ENCODE measurements around the gene PMEPA1.
A peak's percentile ranks its signal among the peaks of the same experiment; 100 is the strongest.

Gene PMEPA1

DNA sequence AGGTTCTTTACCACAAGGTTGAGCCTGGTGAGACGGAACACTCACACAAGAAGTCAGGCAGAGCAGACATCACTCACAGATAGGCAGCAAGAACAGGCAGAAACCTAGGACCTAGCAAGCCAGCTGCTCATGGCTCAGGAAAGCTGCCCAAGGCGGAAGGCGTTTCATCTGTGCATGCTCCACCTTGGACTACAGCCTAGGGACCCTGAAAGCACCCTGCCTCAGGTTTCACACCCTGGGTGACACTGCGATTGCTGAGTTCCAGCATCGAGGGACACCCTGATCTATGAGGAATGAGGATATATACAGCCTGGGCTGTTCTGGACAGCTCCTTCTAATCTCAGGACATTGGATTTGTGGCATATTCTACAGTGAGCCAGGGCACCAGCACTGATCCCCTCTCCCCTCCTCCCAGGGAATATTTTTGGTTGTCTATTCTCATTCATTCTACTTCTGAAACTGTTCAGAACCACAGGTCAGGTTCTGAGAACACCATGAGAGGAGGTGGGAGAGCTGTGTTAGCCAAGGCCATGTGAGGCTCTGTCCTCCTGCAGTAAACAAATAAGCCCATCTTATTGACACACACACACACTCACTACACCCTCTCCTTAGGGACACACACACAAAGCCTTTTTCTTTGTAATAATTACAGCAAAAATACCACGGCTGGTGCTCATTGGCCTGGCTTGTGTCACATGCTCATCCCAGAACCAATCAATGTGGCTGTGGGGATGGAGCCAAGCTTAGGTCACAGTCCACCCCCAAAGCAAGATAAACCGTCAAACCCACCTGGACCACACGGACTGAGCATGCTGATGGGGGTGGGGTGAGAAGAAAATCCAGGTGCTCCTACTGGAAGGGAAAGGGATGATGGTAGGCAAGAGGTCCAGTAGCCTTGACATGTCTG, 26.3 kb upstream of the PMEPA1 start:
- no peak for DNase-seq

GRCh38 chr20:57734754-57735153, 24.9 kb upstream of the PMEPA1 start:
- DNase-seq: no peak

DNA sequence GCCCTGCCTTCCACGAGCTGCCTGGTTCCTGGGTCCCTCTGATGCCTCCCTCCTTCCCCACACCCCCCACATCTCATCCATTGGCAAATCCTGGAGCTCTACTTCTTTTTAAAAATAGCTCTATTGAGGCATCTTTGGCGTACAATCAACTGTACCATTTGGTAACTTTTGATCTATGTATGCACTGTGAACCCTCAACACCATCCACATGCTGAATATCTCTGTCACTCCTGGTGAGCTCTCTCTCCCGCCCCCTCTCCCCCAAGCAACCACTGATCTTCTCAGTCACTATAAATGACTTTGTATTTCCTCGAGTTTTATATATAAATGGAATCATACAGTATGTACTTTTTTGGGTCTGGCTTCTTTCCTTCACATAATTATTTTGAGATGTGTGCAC, 22.4 kb upstream of the PMEPA1 start:
- no peak for DNase-seq

DNA sequence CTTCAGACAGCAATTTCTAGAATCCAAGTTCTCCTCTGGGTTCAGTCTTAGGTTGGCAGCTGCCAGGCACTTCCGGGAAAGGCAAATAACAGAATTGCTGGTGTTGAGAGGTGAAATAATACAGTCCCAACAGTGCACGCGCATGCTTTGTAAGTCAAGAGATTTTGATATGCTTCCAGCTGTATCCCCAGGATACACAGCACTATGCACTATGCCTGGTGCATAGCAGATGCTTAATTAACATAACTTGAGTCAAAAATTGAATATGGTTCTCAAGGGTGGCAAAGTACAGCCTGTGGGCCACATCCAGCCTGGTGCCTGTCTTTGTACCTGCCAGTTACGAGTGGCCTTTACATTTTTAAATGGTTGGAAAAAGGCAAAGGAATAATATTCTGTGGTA, 18.9 kb upstream of the PMEPA1 start:
- DNase-seq: no peak

DNA sequence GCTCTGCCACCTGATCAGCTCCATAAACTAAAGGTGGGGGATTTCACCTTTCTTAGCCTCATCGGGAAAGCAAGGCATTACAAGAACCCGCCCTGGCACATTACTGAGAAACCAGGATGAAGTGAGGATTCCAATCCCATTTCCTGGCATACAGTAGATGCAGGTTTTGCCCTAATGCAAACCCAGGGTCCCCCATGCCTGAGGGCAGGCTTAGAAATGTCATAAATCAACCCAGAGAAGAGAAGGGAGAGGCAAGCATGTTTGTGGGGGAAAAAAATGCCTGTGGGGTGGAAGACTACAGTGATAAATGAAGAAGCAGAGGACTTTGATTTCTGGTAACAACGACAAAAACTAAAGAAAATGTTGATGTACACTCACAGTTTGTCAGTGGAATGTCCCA, 18.0 kb upstream of the PMEPA1 start:
- DNase-seq: no peak

DNA sequence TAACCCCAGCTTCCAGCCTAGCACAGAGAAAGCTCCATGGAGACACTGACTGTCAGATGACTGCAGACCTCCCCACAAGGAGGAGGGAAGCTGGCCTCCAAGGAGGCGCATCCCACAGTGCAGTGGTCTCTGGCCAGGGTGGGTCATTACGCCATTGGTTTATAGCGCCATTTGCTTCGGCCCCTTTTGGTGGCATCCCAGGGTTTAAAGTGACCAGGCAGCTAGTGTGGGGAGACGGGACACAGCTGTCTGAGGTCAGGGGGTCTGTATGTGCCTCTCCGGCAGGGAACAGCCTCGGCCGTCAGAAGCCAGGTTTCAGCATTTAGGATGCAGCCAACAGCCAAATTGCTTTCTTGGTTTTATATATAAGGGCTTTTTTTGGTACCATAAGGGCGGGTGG, 15.8 kb upstream of the PMEPA1 start:
- DNase-seq: no peak

DNA sequence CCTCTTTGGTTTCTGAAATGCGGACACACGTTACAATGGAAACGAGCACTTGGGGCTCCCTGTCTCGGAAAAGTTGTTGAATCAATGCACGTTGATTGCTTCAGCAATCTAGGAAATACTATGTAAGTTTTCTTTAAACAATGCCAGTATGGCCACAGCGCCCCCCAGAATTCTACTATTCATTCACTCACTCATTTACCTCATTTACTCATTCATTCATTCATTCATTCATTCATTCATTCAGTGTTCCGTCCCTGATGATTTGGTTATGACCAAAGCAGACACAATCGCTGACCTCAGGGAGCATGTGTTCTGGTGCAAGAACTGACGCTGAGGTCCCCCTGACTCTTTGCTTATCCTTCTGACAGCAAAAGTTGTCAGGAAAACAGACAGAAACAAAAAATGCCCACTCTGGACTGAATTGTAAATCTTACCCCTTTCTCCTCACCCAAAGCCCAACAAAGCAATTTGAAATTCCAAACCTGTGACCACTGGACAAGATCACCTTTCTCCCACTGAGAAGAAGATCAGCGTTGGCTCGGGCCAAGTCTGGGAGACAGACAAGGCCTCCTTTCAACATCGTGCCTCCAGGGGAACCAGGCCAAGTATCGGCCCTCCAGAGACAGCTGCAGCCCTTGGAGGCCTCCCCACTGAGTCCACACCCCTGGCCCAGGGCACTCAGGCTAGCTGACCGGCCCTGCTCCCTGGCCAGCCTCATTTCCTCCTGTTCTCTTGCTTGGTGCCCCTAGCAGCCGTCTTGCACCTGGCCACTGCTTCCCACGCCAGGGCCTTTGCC, 15.0 kb upstream of the PMEPA1 start:
- DNase-seq: no peak

- DNase-seq: no peak
Observed at GRCh38 chr20:57723816-57724215, 14.0 kb upstream of the PMEPA1 start.

- DNase-seq: no peak
Observed at GRCh38 chr20:57719951-57720350, 10.1 kb upstream of the PMEPA1 start.

DNA sequence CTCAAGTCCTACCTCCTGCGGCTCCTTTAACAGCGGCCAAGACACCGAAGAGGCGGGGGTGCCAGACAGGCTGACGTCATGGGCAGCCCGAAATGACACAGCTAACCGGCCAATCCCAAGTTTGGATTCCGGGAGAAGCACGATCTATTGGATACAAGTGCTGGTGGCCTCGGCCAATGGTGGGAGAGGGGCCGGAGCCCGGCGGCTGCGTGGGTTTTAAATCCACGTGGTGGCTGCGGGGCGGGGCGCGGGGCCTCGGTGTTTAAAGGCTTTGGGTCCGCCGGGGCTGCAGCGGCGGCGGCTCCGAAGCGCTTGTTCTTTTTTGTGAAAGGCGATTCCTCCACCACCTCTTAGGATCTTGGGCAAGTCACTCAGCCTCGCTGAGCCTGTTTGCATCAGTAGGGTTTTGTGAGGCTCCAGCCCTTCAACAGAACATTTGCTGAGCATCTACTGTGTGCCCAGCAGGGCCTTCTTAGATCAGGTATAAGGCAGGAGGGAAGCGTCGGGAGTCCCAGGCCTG, 8.7 kb upstream of the PMEPA1 start:
- DNase-seq: peak; percentile 93

- no peak for DNase-seq
Observed at GRCh38 chr20:57717797-57718196, 8.0 kb upstream of the PMEPA1 start.

- no peak for DNase-seq
Observed at GRCh38 chr20:57716901-57717300, 7.1 kb upstream of the PMEPA1 start.

GRCh38 chr20:57716202-57716601, 6.4 kb upstream of the PMEPA1 start:
- no peak for DNase-seq

DNA sequence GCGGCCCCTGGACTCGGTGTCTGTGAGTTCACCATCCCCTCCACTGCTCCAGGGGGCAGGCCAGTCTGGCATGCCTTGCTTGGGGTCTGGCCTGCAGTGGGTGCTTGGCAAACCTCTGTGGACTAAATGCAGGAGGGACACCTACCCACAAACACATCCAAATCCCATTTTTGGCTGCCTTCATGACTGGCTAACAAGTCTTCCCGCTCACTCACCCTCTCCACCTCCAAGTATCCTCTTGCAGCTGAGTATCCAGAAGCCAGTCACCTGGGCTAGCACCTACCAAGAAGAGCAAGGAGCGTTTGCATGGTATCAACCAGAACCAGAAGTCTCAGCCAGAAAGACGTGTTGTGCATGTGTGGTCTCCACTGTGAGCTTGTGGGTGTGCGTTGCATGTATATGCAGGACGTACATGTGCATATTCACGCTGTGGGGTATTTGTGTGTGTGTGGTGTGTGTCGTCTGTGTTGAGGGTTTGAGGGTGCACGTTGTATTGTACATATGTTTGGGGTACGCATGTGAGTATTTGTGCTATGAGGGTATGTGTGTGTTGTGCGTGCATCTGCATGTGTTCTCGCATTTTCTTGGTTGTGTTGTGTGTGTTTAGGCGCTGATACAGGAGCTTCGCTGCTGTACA, 5.6 kb upstream of the PMEPA1 start:
- DNase-seq: no peak

- DNase-seq: no peak
Observed at GRCh38 chr20:57714409-57715267, 4.8 kb upstream of the PMEPA1 start.

DNA sequence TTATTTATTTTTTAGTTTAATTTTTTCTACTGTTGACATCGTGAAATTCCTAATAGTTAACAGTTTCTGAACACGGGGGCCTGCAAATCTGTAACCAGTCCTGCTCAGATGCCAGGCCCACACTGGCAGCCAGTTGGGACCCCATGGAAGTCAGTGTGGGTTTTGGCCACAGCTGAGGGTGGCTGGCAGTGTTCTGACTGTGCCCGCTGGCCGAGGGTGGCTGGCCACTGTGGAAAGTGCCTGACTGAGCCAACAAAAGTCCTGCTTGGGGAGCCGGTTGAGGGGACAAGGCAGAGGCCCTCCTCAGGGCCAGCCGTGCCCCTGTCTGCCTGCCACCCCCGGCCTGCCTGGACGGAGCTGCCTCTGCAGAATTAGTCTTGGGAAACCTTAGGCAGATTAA, 4.1 kb upstream of the PMEPA1 start:
- DNase-seq: no peak

GRCh38 chr20:57713505-57713903, 3.7 kb upstream of the PMEPA1 start:
- no peak for DNase-seq

DNA sequence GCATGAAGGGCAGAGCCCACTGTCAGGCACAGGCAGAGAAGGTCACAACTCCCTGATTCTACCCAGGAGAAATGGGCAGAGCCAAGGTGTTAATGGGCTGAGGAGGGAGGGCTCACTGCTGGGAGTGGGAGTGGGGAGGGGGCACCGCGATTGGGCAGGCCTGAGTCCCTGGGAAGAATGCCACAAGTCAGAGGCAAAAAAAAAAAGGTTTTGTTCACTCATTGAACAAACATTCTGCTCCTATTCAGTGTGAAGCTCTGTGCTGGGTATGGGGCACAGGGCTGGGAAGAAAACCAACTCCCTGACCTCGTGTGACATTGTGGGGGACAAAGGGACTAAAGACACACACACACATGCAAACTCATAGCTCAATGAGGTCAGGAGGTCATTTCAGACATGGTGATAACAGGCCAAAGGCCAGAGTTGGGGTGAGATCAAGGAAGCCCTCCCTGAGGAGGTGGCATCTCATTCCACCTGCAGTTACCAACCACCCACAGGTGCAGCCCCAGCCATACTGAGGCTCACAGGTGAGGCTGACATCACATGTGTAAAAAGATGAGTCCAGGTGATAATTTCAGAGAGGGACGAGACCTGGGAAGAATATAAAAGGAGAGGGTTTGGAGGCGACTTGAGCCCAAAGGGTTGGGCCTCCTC, 3.2 kb upstream of the PMEPA1 start:
- DNase-seq: no peak

DNA sequence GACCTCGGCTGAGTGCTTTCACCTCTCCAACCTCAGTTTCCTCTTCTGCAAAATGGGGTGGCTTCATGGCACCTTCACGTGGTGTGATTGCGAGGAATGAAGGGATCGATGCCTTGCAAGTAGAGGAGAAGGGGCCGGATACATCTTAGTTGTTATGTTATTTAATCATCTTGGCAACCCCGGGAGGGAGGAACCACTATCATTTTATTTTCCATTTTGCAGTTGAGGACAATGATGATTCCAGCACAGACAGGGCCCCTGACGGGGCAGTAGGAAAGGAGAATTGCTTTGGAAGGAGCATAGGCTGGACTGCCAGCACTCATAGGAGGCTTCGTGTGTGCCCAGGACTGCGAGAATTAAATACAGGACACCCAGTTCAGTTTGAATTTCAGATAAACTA, 2.5 kb upstream of the PMEPA1 start:
- DNase-seq: no peak

DNA sequence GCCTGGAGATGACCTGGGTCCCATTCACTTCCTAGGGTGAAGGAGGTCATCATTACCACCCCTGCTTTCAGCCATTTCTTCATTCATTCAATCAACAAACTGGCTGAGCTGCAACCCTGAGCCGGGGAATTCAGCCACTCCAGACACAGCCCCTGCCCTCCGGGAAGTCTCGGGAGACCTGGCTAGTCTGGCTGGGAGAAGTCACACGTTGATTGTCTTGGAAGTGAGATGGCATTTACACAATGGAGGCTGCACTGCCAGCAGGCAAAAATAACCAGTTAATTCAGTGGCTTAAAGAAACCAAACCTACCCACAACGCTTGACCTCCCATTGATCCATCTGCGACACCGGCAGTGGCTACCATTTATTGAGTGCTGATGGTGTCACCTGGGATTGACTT, 2.0 kb upstream of the PMEPA1 start:
- no peak for DNase-seq

- no peak for DNase-seq
Observed at GRCh38 chr20:57711311-57711712, 1.5 kb upstream of the PMEPA1 start.

DNA sequence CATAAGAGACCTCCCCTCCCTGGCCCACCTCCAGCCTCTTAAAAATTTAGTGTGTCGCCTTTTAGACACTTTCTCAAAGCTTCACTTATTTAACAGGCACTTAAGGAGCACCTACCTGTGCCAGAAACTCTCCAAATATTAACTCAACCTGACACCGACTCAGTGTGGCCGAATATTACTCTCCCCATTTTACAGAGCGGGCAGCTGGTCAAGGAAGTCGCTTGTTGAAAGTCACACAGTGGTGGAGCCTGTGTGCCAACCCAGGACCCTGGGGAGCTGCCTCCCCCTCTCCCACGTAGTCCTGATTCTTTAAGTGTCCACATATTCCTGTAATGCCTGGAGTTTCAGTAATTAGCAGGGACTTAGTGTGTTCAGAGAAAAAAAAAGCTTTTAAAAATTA, 1.0 kb upstream of the PMEPA1 start:
- no peak for DNase-seq

Data from retina (tissue), 1 donor.